Left ventricle myocardium inferior (tissue), 1 donor: ENCODE measurements around the gene IDH1. TPM values are rescaled to one million over a fixed set of nuclear protein-coding genes. Genes with fewer than 3 reads are reported as not detected.

Experiments used
- DNase-seq: peaks from one replicate; pipeline ENCODE4 v3.0.0-alpha.2; 2020
- H3K27ac ChIP-seq: fragments of 200-600 bp; replicated peaks from 2 replicates; pipeline ENCODE4 v1.8.0; 2021
- H3K27me3 ChIP-seq: fragments of 200-600 bp; 2 replicates; pipeline ENCODE4 v1.8.0; 2021; ENCODE audit warnings: low read depth
- H3K36me3 ChIP-seq: fragments of 200-600 bp; 2 replicates; pipeline ENCODE4 v1.8.0; 2021
- H3K4me1 ChIP-seq: fragments of 200-600 bp; 2 replicates; pipeline ENCODE4 v1.8.0; 2021
- H3K4me3 ChIP-seq: fragments of 200-600 bp; 2 replicates; pipeline ENCODE4 v1.8.0; 2021; ENCODE audit warnings: mild to moderate bottlenecking, moderate library complexity
- H3K9me3 ChIP-seq: fragments of 200-600 bp; replicated peaks from 2 replicates; pipeline ENCODE4 v1.8.0; 2021
- intact Hi-C: fragments of 100-400 bp; cut with micrococcal nuclease; formaldehyde crosslinking; loops from one replicate; pipeline ENCODE4 v1.11.0; 2022
- total RNA-seq: library from RNA; stranded (reverse); fragmentation: NEBNext Ultra II Directional; extraction: Animal tissue kit (Norgen Biotek cat#: 25700); gene quantifications from one replicate; pipeline ENCODE4 v1.2.1, GENCODE V29; 2021
- TF ChIP-seq, protein P1 (sequence below): fragments of 200-600 bp; IDR thresholded peaks from 2 replicates; pipeline ENCODE4 v1.8.0; 2021; ENCODE audit warnings: antibody characterized with exemption, mild to moderate bottlenecking, borderline replicate concordance
- donor health status: DM: no; HTN: yes; CAD: no; lungs with severe emphysema.

The IDH1 gene
- total RNA-seq, 1 donor from 2014 or later = 38.4 TPM

DNA sequence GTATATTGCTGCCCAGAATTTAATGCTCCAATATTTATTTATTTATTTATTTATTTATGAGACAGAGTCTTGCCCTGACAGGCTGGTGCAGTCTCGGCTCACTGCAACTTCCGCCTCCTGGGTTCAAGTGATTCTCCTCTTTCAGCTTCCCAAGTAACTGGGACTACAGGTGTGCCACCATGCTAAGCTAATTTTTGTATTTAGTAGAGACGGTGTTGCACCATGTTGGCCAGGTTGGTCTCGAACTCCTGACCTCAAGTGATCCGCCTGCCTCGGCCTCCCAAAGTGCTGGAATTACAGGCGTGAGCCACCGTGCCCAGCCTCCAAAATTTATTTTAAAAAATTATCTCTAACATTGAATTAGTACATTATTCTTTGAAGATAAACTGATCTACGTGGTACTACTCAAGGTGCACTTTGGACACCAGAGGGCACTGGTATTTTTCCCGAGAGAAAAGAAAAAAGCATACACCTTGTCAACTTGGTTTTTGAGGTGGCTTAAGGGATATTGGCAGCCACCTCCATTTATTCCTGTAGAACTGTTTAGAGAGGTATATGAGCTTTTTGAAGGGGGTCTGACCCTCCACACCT is 1.4 kb upstream of the IDH1 start:
- intact Hi-C loops = no loop called here
- DNase-seq = no peak
- Histone ChIP-seq H3K9me3 (no peaks in the 10 kb centered on the region), H3K27me3 (no peaks in the 10 kb centered on the region), H3K4me1 (peaks cover 51% of the 10 kb centered on the region), H3K36me3 (peaks cover 11% of the 10 kb centered on the region), H3K4me3 (no peak overlapping the region), H3K27ac (peak overlapping the region; percentile 91)
- TF ChIP-seq, protein P1, sequence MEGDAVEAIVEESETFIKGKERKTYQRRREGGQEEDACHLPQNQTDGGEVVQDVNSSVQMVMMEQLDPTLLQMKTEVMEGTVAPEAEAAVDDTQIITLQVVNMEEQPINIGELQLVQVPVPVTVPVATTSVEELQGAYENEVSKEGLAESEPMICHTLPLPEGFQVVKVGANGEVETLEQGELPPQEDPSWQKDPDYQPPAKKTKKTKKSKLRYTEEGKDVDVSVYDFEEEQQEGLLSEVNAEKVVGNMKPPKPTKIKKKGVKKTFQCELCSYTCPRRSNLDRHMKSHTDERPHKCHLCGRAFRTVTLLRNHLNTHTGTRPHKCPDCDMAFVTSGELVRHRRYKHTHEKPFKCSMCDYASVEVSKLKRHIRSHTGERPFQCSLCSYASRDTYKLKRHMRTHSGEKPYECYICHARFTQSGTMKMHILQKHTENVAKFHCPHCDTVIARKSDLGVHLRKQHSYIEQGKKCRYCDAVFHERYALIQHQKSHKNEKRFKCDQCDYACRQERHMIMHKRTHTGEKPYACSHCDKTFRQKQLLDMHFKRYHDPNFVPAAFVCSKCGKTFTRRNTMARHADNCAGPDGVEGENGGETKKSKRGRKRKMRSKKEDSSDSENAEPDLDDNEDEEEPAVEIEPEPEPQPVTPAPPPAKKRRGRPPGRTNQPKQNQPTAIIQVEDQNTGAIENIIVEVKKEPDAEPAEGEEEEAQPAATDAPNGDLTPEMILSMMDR = no peak

DNA sequence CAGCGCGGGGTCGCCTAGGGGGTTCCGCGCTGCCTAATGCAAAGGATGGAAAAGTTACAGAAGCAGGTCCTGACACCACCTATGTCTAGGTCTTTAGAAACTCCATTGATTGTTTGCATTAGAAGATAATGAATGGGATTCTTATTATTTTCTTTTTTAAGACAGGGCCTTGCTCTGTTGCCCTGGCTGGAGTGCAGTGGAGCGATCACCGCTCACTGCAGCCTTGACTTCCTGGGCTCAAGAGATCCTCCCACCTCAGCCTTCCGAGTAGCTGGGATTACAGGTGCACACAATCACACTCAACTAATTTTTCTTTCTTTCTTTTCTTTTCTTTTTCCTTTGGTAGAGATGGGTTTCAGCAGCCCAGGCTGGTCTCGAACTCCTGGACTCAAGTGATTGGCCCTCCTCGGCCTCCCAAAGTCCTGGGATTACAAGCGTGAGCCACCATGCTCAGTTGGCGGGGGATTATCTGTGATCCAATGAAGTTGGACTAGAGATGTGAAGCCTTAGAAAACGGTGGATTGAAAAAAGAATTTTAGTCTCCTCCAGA is 761 bp upstream of the IDH1 start:
- no peaks in the 10 kb centered on the region for H3K9me3 ChIP-seq
- peak overlapping the region; percentile 88 for H3K4me3 ChIP-seq
- H3K27me3 ChIP-seq = no peaks in the 10 kb centered on the region
- TF ChIP-seq, protein P1 = peak; percentile 4
- no peak for DNase-seq
- peaks cover 17% of the 10 kb centered on the region for H3K36me3 ChIP-seq
- peaks cover 51% of the 10 kb centered on the region for H3K4me1 ChIP-seq
- H3K27ac ChIP-seq = peak overlapping the region; percentile 91
- intact Hi-C loops = no loop called here

DNA sequence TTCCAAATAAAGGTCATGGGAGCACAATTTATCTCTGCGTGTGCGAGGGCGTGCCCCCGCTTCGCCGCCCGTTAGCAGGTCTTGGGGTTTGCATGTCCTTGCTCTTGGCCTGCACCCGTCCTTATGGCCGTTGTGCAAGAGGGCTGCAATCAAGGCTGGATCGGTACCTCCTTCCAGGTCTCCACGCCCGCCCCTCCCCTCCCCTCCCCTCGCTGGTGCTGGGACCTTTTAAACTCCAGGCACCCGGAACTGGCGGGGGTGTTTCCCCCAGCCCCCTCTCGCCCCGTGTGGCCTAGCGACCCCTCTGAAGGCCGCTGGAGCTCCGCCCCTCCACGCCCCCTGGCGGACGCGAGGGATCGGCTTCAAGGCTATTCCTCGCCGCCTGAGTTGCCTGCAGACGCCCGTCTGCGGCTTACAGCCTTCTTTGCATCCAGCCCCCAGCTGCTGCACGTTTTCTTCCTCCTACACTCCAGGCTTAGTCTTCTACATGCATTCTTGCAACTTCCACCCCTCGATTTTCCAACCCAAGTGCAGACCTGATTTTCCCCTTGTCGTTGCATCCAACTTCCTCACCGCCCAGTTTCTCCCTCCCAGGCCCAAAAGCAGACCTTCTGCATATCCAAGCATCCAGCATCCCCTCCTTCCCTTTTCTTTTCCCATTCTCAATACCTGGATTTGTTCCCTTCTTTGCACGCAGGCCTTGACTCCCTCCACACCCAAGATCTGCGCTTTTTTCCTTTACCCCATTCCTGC is 577 bp downstream of the IDH1 start:
- Histone ChIP-seq H3K36me3 (peaks cover 30% of the 10 kb centered on the region), H3K27me3 (no peaks in the 10 kb centered on the region), H3K4me3 (peak overlapping the region; percentile 88), H3K4me1 (peaks cover 60% of the 10 kb centered on the region), H3K27ac (peak overlapping the region; percentile 91), H3K9me3 (no peaks in the 10 kb centered on the region)
- TF ChIP-seq, protein P1 = peak; percentile 84
- DNase-seq = peak; percentile 86
- intact Hi-C loops = no loop called here

DNA sequence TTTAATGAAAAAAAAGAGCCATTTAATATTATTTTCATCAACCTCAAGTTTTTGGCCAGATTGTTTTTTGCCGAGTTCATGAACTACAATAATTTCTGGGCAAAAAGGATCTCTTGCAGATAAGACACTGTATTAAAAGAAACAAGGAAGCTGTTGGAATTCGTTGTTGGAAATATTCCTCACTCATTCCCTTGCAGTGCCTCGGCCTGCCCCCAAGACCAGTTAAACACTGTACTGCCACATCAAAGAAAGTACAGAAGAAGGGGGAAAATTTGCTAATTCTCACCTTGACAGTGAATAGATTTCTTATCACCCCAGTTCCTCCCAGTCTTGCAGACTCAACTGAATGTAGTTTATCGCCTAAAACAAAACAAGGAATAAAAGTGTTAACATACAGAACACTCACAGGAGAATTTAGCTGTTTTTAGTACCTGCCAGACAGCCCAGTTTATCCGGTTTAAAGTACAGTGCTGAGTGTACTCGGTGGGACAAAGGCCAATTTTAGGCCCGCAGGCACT is 1.2 kb downstream of the IDH1 start:
- Histone ChIP-seq H3K9me3 (no peaks in the 10 kb centered on the region), H3K4me3 (peak overlapping the region; percentile 88), H3K36me3 (peaks cover 37% of the 10 kb centered on the region), H3K27me3 (no peaks in the 10 kb centered on the region), H3K4me1 (peaks cover 60% of the 10 kb centered on the region), H3K27ac (peak overlapping the region; percentile 91)
- intact Hi-C loops = no loop called here
- no peak for DNase-seq
- TF ChIP-seq, protein P1 = no peak

DNA sequence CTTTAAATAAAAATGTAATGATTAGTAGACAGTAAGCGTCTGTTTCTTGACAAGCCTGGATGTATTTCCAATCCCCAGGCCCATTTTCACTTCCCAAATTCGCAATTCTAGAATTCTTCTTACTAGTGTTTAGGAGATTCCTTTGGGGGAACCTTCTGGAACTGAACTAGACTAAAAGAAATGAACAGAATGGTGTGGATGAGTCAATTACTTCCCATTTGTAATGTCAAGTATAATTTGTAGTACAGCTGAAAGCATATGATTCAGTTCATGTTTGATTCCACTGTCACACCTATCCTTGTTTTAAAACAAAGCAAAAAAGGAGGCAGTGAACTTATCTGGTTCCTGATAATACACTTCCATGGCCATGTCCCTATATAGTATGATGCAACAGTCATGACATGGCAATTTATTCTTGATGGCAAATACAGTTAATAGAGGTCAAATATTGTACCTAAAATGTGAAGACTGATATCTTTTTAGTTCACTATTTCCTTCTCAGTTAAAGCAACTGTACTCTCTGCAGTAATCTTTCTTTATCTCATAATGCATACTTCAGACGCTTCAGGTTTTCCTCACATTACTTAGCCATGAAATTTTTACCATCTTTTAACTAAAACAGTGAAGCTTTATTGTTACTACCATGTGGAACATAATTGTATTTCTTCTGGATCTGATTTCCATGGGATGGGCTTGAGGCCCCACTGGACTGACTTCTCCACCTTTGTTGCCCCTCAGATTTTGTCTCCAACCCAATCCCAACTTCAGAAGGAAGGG is 2.0 kb downstream of the IDH1 start:
- H3K4me3 ChIP-seq = peak overlapping the region; percentile 88
- TF ChIP-seq, protein P1 = no peak

More for the DNA sequence above, 2.0 kb downstream of the IDH1 start:
- H3K36me3 ChIP-seq = peaks cover 44% of the 10 kb centered on the region
- peak overlapping the region; percentile 91 for H3K27ac ChIP-seq
- H3K4me1 ChIP-seq = peaks cover 57% of the 10 kb centered on the region
- intact Hi-C loops = no loop called here
- DNase-seq = no peak
- H3K27me3 ChIP-seq = no peaks in the 10 kb centered on the region
- H3K9me3 ChIP-seq = no peaks in the 10 kb centered on the region
